GM19328 (cell line): ENCODE results near the gene FNDC10.
"Not testable (repeated sequence)": the region's sequence is repeated elsewhere in the genome, so short reads cannot be mapped to it uniquely, and the experiment has no call there.

Experiments
- ATAC-seq: cut with Tn5 transposase; IDR thresholded peaks from one replicate; pipeline ENCODE4 v1.9.1; 2021; ENCODE audit warnings: mild to moderate bottlenecking, moderate library complexity; ENCODE audit not compliant: unreplicated experiment

The FNDC10 gene

GRCh38 chr1:1599935-1600860 is at the start of gene FNDC10:
FNDC10 (minus strand) TSS chr1:1600135; CDS start chr1:1600015, 120 bp downstream.
- no peak for ATAC-seq

GRCh38 chr1:1648265-1648664 is 48.3 kb upstream of the FNDC10 start:
- ATAC-seq: not testable (repeated sequence)

- ATAC-seq: not testable (repeated sequence)
Observed at GRCh38 chr1:1647567-1648241, 47.8 kb upstream of the FNDC10 start.

- ATAC-seq: not testable (repeated sequence)
Observed at GRCh38 chr1:1646326-1646725, 46.4 kb upstream of the FNDC10 start.

- ATAC-seq: not testable (repeated sequence)
Observed at GRCh38 chr1:1640711-1641461, 41.0 kb upstream of the FNDC10 start.

- ATAC-seq: not testable (repeated sequence)
Observed at GRCh38 chr1:1640081-1640480, 40.1 kb upstream of the FNDC10 start.

- not testable (repeated sequence) for ATAC-seq
Observed at GRCh38 chr1:1639368-1639767, 39.4 kb upstream of the FNDC10 start.

GRCh38 chr1:1638528-1638927 is 38.6 kb upstream of the FNDC10 start:
- not testable (repeated sequence) for ATAC-seq

GRCh38 chr1:1637479-1637875 is 37.5 kb upstream of the FNDC10 start:
- ATAC-seq: not testable (repeated sequence)

GRCh38 chr1:1636621-1637478 is 36.9 kb upstream of the FNDC10 start:
- not testable (repeated sequence) for ATAC-seq

- ATAC-seq: not testable (repeated sequence)
Observed at GRCh38 chr1:1634613-1635012, 34.7 kb upstream of the FNDC10 start.

GRCh38 chr1:1633409-1633808 is 33.5 kb upstream of the FNDC10 start:
- ATAC-seq: not testable (repeated sequence)

- no peak for ATAC-seq
Observed at GRCh38 chr1:1631782-1632420, 32.0 kb upstream of the FNDC10 start, which contains the start of gene MMP23B. MMP23B (plus strand) TSS chr1:1632173; CDS start chr1:1632219, 46 bp downstream.

- ATAC-seq: no peak
Observed at GRCh38 chr1:1630965-1631781, 31.2 kb upstream of the FNDC10 start.

GRCh38 chr1:1630191-1630964 is 30.4 kb upstream of the FNDC10 start:
- ATAC-seq: no peak

- no peak for ATAC-seq
Observed at GRCh38 chr1:1629430-1630190, 29.7 kb upstream of the FNDC10 start.

- no peak for ATAC-seq
Observed at GRCh38 chr1:1628754-1629429, 29.0 kb upstream of the FNDC10 start.
